PC-3 (cell line): Measurements from ENCODE around the gene CHD1.

Experiments
- EZH2 ChIP-seq: fragments of 300-600 bp; sonication (generic); IDR thresholded peaks from one replicate; pipeline ENCODE4 v1.6.1; 2017; ENCODE audit warnings: antibody characterized with exemption, mild to moderate bottlenecking, low read length; ENCODE audit not compliant: unreplicated experiment
- EZH2phosphoT487 ChIP-seq: fragments of 300-600 bp; sonication (generic); IDR thresholded peaks from 2 replicates; pipeline ENCODE4 v1.6.1; 2018; ENCODE audit warnings: mild to moderate bottlenecking, antibody characterized with exemption, low read length, borderline replicate concordance
- TF ChIP-seq, protein P1 (sequence below): fragments of 300-600 bp; sonication (generic); conservative IDR thresholded peaks from 2 replicates; pipeline ENCODE4 v1.5.1; 2017; ENCODE audit warnings: antibody characterized with exemption, low read depth, mild to moderate bottlenecking, low read length

GRCh38 chr5:98942847-98943246 lies 14.0 kb upstream of the CHD1 start:
- TF ChIP-seq, protein P1, sequence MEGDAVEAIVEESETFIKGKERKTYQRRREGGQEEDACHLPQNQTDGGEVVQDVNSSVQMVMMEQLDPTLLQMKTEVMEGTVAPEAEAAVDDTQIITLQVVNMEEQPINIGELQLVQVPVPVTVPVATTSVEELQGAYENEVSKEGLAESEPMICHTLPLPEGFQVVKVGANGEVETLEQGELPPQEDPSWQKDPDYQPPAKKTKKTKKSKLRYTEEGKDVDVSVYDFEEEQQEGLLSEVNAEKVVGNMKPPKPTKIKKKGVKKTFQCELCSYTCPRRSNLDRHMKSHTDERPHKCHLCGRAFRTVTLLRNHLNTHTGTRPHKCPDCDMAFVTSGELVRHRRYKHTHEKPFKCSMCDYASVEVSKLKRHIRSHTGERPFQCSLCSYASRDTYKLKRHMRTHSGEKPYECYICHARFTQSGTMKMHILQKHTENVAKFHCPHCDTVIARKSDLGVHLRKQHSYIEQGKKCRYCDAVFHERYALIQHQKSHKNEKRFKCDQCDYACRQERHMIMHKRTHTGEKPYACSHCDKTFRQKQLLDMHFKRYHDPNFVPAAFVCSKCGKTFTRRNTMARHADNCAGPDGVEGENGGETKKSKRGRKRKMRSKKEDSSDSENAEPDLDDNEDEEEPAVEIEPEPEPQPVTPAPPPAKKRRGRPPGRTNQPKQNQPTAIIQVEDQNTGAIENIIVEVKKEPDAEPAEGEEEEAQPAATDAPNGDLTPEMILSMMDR: no peak
- TF ChIP-seq EZH2phosphoT487: no peak
- TF ChIP-seq EZH2: no peak
